GM18499 (cell line): Measurements from ENCODE around the gene LRRC23.

Source experiments
- ATAC-seq: cut with Tn5 transposase; IDR thresholded peaks from one replicate; pipeline ENCODE4 v1.9.1; 2021; ENCODE audit warnings: moderate number of reproducible peaks; ENCODE audit not compliant: insufficient read depth, unreplicated experiment

Gene LRRC23

GRCh38 chr12:6941782-6942181, 37.2 kb downstream of the LRRC23 start:
- no peak for ATAC-seq

GRCh38 chr12:6942331-6942665, 37.7 kb downstream of the LRRC23 start:
- ATAC-seq = no peak

- ATAC-seq = no peak
These were observed 38.7 kb downstream of the LRRC23 start for GRCh38 chr12:6943389-6943721.

- no peak for ATAC-seq
These were observed 39.2 kb downstream of the LRRC23 start, which contains the start of the genes C12orf57 and RNU7-1 for GRCh38 chr12:6943722-6944380. C12orf57 (plus strand) TSS chr12:6944022; CDS start chr12:6944122, 100 bp downstream. RNU7-1 (plus strand) TSS chr12:6943816.

- ATAC-seq = no peak
These were observed 40.0 kb downstream of the LRRC23 start for GRCh38 chr12:6944381-6945186.

- no peak for ATAC-seq
These were observed 41.0 kb downstream of the LRRC23 start for GRCh38 chr12:6945613-6946012.

GRCh38 chr12:6946033-6946919, 41.7 kb downstream of the LRRC23 start:
- ATAC-seq = no peak

- ATAC-seq = no peak
These were observed 42.3 kb downstream of the LRRC23 start for GRCh38 chr12:6946920-6947374.

GRCh38 chr12:6947615-6948014, 43.0 kb downstream of the LRRC23 start:
- no peak for ATAC-seq

- ATAC-seq = no peak
These were observed 44.4 kb downstream of the LRRC23 start for GRCh38 chr12:6948873-6949594.

GRCh38 chr12:6950401-6950801, 45.8 kb downstream of the LRRC23 start:
- ATAC-seq = no peak

- no peak for ATAC-seq
These were observed 46.4 kb downstream of the LRRC23 start, which contains the start of gene PTPN6 for GRCh38 chr12:6950811-6951540. PTPN6 (plus strand) TSS chr12:6951356; CDS start chr12:6951513, 157 bp downstream.

- no peak for ATAC-seq
These were observed 47.0 kb downstream of the LRRC23 start for GRCh38 chr12:6951551-6952120.

- no peak for ATAC-seq
These were observed 47.7 kb downstream of the LRRC23 start for GRCh38 chr12:6952121-6952862.

GRCh38 chr12:6952863-6953441, 48.3 kb downstream of the LRRC23 start:
- no peak for ATAC-seq

- peak; percentile 32 for ATAC-seq
These were observed 49.1 kb downstream of the LRRC23 start for GRCh38 chr12:6953442-6954315.
